Ovary (tissue), 9 donors: ENCODE results near the gene TMEM238L. TPM values are rescaled to one million over a fixed set of nuclear protein-coding genes. Genes with fewer than 3 reads are reported as not detected.
A peak's percentile ranks its signal among the peaks of the same experiment; 100 is the strongest.

Source experiments
- DNase-seq, 5 donors: peaks; one replicate each; pipeline ENCODE4 v3.0.0-alpha.2; 2019 to 2020
- H3K27ac ChIP-seq, 2 donors: fragments of 200-600 bp; one replicate each; pipeline versions ENCODE4 v1.5.1 to v1.8.0; 2019 to 2022
- H3K27me3 ChIP-seq: fragments of 200-600 bp; one replicate; pipeline ENCODE4 v1.8.0; 2022
- H3K36me3 ChIP-seq: fragments of 200-600 bp; sonication (generic); one replicate; pipeline ENCODE4 v1.5.1; 2019
- H3K4me1 ChIP-seq: one replicate; pipeline ENCODE4 v1.8.1; 2013; ENCODE audit warnings: mild to moderate bottlenecking, moderate library complexity; ENCODE audit not compliant: insufficient read depth
- H3K4me3 ChIP-seq: fragments of 200-600 bp; sonication (generic); one replicate; pipeline ENCODE4 v1.5.1; 2017
- H3K9me3 ChIP-seq, 2 donors: fragments of 200-600 bp in 1 of 2; sonication (generic) in 1 of 2; one replicate each; pipeline versions ENCODE4 v1.5.1 to v1.8.1; 2013 to 2019; ENCODE audit warnings: mild to moderate bottlenecking in 1 of 2, moderate library complexity in 1 of 2
- EP300 ChIP-seq: sonication (generic); formaldehyde crosslinking; IDR thresholded peaks from one replicate; pipeline ENCODE4 v1.6.1; 2017; ENCODE audit warnings: antibody characterized with exemption
- POLR2A ChIP-seq: fragments of 450-650 bp; IDR thresholded peaks from one replicate; pipeline ENCODE4 v1.6.1; 2017; ENCODE audit warnings: antibody characterized with exemption, mild to moderate bottlenecking, moderate library complexity
- WGBS, 3 donors: extraction: QIAGEN DNeasy Blood & Tissue Kit in 1 of 3; methylation state at CpG; one replicate each; pipeline versions ENCODE4 v1.1.5 to v1.1.7; 2013 to 2017; 5-methylcytosine and 5-hydroxymethylcytosine counted together
- intact Hi-C, 4 donors: fragments of 100-400 bp; cut with DNase I; formaldehyde crosslinking; loops; one replicate each; pipeline versions ENCODE4 v1.11.0 to v1.15.1; 2022 to 2023
- polyA plus RNA-seq, 2 donors: library from polyadenylated mRNA; stranded (reverse); fragments of 200-250 nt in 1 of 2; fragments of 350-450 nt in 1 of 2; fragmentation: Illumina TruSeq in 1 of 2; extraction: RNeasy Lipid Tissue Mini Kit (QIAGEN cat#74804) in 1 of 2; gene quantifications; one replicate each; pipeline ENCODE4 v1.2.3, GENCODE V29; 2013 to 2014
- total RNA-seq, 7 donors: library from RNA; depleted of rRNA in 2 of 7; stranded (reverse); fragments of >200 nt in 2 of 7; fragmentation: NEBNext Ultra II Directional in 3 of 7; extraction: Animal tissue kit (Norgen Biotek cat#: 25700) in 3 of 7; gene quantifications; one replicate each; pipeline versions ENCODE4 v1.1.0 to v1.2.4, GENCODE V29; 2016 to 2023
- TF ChIP-seq, protein P1 (sequence below), 3 donors: fragments of 450-650 bp in 2 of 3; fragments of 200-600 bp in 1 of 3; IDR thresholded peaks; one replicate each; pipeline versions ENCODE4 v1.5.1 to v1.8.0; 2016 to 2022; ENCODE audit warnings: antibody characterized with exemption in 3 of 3, mild to moderate bottlenecking in 1 of 3
- donor health status: DM: no; HTN: no; CAD: no; lungs with moderate emphysema.
- donor health status: DM: no; HTN: no; CAD: no.
- donor health status: Bipolar disorder and iron deficiency.
- donor health status: DM: yes; HTN: yes; CAD: no.
- donor health status: DM: no; HTN: no; CAD: no.
- donor health status: DM: yes; HTN: yes; CAD: no.

The TMEM238L gene
- total and polyA plus RNA-seq, 9 donors = not detected

DNA sequence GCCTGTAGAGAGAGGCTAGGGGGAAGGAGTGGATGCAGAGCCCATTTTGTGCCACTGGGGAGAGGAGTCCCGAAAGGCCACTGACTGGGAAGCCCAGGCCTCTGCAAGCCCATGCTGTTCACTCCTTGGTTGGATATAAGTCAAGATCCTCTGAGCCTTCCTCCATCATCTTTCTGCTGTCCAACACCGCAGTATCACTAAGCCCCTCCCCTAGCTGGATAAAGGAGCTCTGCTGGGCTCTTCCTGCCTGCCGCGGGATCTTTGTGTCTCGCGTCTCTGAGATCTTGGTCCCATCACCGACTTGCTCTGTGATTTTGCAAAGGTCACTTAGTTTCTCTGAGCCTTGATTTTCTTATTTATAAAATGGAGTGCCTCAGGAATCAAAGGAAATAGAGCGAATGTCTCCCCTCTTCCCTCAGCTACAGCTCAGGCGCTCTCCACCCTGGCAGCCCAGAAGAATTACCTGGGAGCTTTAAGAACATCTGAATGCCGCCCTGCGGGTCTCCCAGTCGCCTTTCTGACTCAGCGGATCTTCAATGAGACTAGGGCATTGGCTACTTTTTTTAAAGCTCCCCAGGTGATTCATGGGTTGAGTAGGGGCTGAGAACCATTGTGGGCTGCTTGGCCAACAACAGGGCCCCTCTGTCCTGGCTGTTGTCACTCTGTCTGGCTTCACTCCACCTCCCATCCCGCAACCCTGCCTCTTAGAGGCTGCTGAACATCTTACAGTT, 48.9 kb downstream of the TMEM238L start:
- H3K27me3 ChIP-seq = no peaks in the 10 kb centered on the region
- H3K9me3 ChIP-seq = no peaks in the 10 kb centered on the region
- intact Hi-C loops = no loop called here
- WGBS, 3 donors = 47 to 58% (median 54%) methylated on average over 14 of the region's 14 CpGs
- H3K4me3 ChIP-seq = no peak overlapping the region
- no peaks in the 10 kb centered on the region for H3K4me1 ChIP-seq
- no peak overlapping the region for H3K27ac ChIP-seq
- no peak for DNase-seq
- no peak for TF ChIP-seq POLR2A
- TF ChIP-seq EP300 = no peak
- TF ChIP-seq, protein P1, sequence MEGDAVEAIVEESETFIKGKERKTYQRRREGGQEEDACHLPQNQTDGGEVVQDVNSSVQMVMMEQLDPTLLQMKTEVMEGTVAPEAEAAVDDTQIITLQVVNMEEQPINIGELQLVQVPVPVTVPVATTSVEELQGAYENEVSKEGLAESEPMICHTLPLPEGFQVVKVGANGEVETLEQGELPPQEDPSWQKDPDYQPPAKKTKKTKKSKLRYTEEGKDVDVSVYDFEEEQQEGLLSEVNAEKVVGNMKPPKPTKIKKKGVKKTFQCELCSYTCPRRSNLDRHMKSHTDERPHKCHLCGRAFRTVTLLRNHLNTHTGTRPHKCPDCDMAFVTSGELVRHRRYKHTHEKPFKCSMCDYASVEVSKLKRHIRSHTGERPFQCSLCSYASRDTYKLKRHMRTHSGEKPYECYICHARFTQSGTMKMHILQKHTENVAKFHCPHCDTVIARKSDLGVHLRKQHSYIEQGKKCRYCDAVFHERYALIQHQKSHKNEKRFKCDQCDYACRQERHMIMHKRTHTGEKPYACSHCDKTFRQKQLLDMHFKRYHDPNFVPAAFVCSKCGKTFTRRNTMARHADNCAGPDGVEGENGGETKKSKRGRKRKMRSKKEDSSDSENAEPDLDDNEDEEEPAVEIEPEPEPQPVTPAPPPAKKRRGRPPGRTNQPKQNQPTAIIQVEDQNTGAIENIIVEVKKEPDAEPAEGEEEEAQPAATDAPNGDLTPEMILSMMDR (IDR thresholded peaks at IDR 0.05) = no peak
- H3K36me3 ChIP-seq = no peaks in the 10 kb centered on the region

DNA sequence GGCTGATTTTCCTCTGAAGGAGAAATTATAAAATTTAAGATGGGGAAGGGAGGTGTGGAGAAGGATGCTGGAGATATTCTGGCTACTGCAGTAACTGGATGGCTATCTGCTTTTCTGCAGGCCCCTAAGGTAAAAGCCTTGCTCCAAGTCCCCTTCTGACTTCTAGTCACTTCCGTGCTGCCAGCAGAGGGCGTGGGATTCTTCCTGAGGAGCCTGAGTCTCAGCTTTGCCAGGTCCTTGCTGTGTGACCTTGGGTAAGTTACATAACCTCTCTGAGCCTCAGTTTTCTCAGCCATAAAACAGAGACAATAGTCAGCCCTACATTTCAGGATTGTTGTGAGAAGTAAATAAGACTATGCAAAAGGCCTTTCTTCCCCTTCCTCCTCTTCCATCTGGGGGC, 49.8 kb downstream of the TMEM238L start:
- H3K27ac ChIP-seq = no peak overlapping the region
- no peaks in the 10 kb centered on the region for H3K4me1 ChIP-seq
- TF ChIP-seq POLR2A (no peak), EP300 (no peak)
- TF ChIP-seq, protein P1 (IDR thresholded peaks at IDR 0.05) = no peak
- no peaks in the 10 kb centered on the region for H3K36me3 ChIP-seq
- peak; percentile 20 to 44 (median 33) for DNase-seq
- 29 to 41% (median 30%) methylated on average over 2 of the region's 2 CpGs for WGBS, 3 donors
- H3K27me3 ChIP-seq = no peaks in the 10 kb centered on the region
- intact Hi-C loops = no loop called here
- H3K9me3 ChIP-seq = no peaks in the 10 kb centered on the region
- no peak overlapping the region for H3K4me3 ChIP-seq

DNA sequence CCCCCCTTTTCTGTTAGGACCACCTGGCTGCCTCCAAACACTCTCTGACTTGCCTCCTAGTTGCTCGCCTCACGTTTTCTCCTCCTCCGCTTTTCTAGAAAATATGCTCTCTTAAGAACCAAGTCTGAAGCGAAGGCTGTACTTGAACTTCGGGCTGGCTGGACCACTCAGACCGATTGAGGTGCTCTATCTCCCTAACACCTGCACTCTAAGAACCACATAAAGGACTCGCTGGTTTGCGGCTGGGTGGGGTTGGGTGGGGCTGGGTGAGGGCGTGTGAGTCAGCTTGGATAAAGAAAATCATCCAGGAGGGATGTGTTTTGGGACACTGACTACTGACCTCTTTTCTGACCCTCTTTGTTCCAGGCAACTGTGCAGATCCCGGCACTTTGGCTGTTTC, 51.2 kb downstream of the TMEM238L start:
- Histone ChIP-seq H3K4me3 (no peak overlapping the region), H3K27ac (no peak overlapping the region), H3K9me3 (no peaks in the 10 kb centered on the region), H3K27me3 (no peaks in the 10 kb centered on the region), H3K4me1 (no peaks in the 10 kb centered on the region), H3K36me3 (no peaks in the 10 kb centered on the region)
- DNase-seq = no peak
- TF ChIP-seq POLR2A (no peak), EP300 (no peak)
- TF ChIP-seq, protein P1 (IDR thresholded peaks at IDR 0.05) = no peak
- intact Hi-C loops = no loop called here
- WGBS, 3 donors = 89 to 93% (median 91%) methylated on average over 10 of the region's 10 CpGs

DNA sequence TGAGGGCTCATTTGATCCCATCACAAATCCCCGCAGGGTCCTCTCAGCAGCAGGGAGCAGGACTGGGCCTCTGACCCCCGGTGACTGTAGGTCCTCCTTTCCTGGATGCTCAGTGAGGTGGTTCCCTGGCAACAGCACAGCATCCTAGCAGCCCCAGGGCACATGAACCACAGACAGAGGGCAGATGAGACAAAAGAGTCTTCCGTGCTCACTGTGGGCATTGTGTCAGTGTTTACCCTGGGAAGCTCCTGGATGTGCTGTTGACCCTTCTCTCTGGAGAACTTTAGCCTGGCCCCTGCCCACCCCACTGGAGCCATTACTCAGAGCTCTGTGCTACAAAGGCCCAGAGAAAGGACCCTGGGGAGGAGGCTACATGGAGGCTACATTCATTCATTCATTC, 52.3 kb downstream of the TMEM238L start:
- H3K4me1 ChIP-seq = no peaks in the 10 kb centered on the region
- no peak for DNase-seq
- WGBS, 3 donors = 73 to 83% (median 81%) methylated on average over 3 of the region's 3 CpGs
- no peak overlapping the region for H3K27ac ChIP-seq
- no peaks in the 10 kb centered on the region for H3K9me3 ChIP-seq
- no peak for TF ChIP-seq EP300
- TF ChIP-seq POLR2A = no peak
- TF ChIP-seq, protein P1 (IDR thresholded peaks at IDR 0.05) = no peak
- no peaks in the 10 kb centered on the region for H3K27me3 ChIP-seq
- no peaks in the 10 kb centered on the region for H3K36me3 ChIP-seq
- intact Hi-C loops = no loop called here
- H3K4me3 ChIP-seq = no peak overlapping the region
